HG03066 (cell line): ENCODE data around the gene ZNF641.
A peak's percentile ranks its signal among the peaks of the same experiment; 100 is the strongest.

ENCODE experiments used
- ATAC-seq: cut with Tn5 transposase; IDR thresholded peaks from one replicate; pipeline ENCODE4 v1.9.1; 2021; ENCODE audit warnings: low read depth; ENCODE audit not compliant: unreplicated experiment

Gene ZNF641

DNA sequence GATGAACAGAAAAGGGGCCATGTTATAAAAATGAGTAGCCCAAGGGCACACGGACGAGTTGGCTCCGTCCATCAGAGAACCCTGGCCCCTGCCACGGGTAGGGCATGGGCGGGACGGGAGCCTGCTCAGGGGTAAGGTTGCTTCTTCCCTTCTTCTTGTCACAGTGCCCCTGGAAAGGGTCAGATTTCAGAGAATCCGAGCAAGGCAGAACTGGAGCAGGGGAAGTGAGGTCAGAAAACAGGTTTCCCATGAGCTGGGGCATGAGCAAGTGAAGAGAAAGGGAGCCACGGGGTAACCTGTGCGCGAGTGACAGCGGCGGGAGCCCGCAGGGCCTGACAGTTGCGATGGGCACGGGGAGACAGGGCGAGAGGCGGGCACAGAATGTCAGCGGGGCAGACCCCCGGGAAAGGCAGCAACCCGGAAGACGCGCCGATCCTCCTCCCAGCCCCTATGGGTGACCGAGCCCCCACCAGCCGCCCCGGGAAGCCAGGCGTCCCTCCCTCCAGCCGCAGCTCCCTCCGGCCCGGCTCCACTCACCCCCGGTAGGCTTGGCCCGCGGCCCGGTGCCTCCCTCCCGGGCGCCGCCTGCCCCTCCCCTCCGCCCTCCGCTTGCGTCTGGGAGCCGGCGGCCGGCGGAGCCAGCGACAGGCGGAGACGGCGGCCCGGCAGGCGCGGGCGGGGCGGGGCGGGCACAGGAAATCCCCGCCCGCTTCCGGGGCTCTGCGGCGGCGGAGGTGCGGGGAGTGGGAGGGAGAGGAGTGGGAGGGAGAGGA lies at the start of gene ZNF641:
TSS of gene ZNF641 (minus strand) at position 671 of the 773 bp plus-strand sequence. CDS start 2,829 bp downstream, outside the sequence.
- ATAC-seq, result peak; percentile 85

DNA sequence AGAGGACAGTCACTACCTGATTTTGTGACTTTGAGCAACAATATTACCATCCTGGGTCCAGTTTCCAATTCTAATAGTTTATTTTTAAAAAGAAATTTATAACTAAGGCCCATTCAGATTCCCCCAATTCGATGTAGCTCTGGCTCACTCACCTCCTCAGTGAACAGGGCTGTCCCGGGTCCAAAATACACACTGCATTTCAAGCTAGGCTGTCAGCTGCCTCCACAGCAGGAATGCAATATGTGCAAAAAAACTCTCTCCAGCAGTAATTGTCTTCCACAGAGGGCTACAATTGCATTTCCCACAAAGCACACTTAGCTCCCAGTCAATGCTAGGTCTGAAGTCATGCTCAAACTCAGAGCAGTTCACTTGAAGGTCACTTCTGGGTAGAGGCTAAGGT lies 39.3 kb upstream of the ZNF641 start:
- no peak for ATAC-seq

DNA sequence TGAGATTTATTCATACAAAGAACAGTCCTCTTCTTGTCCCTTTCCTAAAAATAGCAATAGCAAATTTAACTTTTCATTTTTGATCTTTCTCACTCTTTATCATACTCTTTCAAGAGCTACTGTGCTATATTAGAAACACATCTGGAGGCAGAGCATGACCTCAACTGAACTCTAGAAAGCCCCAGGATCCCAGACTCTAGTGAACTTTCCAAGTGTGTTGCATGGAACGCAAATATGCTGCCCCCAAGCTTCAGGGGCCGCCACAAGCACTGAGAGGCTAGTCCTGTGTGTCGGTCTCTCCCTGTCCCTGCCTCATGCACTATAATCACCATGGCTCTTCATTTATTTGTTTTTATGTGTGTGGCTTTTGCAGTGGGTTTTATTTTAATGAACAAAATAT lies 38.7 kb upstream of the ZNF641 start:
- no peak for ATAC-seq

DNA sequence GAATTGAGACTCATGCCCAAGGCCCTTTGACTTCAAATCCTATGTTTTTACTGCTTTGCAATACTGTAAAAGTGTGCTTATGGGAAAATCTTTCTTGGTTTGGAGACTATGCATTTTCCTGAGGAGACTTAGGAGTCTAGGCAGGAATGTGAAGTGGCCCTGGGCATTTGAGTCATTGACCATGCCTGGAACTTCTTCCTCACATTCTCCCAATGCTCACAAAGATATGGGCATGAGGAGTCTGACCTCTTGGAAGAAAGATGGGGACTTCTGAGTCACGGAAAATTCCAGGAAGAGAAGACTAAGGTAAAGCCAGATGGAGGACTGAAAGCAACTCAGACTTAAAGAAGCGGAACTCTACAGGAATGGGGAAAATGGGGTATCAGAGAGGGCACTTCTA lies 38.2 kb upstream of the ZNF641 start:
- no peak for ATAC-seq

DNA sequence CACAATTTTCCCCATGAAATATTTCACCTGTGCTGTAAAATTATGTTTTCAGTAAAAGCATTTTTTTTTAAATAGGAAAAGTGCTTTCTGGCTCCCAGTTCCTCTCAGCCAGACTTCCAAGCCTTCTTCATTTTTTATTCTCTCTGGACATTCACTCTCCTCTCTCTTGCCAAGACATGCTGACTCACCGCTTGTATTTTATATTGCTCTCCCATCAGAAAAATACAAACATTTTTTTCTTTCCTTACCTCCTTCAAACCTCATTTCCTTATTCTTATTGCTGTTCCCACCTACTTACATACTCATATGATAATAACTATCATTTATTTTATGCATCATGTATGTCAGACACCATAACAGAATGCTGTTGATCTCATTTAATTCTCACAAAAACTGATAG lies 37.7 kb upstream of the ZNF641 start:
- no peak for ATAC-seq

DNA sequence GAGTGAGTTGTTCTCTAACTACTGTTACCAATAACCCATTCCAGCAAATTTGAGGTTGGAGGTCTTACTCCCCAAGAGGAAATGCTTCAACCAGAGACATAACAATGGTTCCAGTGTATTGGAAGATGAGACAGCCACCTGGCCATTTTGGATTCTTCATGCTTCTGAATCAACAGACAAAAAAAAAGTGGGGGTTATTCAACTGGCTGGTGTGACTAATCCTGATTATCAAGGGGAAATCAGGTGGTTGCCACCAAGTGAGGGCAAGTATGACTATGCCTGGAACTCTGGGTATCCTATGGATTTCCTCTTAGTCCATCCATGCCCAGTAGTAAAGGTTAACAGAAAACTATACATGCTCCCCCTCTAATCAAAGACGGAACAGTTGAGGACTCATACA lies 29.9 kb upstream of the ZNF641 start:
- no peak for ATAC-seq

DNA sequence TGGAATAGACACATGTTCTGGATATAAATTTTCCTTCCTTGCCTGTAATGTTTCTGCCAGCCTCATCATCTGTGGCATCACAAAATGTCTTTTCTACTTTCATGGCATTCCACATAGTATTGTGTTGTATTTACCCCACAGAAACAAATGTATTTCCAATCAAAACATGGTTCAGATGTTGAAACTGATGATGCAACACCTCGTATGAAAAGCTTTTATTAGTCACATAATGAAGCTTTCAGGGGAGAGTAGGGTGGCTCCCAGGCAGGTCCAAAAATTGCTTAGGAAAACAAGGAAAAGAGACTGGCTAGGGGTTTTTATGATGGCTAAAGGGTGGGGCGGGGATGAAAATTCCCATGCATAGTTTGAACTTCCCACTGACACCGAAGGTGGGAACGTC lies 29.1 kb upstream of the ZNF641 start:
- no peak for ATAC-seq

DNA sequence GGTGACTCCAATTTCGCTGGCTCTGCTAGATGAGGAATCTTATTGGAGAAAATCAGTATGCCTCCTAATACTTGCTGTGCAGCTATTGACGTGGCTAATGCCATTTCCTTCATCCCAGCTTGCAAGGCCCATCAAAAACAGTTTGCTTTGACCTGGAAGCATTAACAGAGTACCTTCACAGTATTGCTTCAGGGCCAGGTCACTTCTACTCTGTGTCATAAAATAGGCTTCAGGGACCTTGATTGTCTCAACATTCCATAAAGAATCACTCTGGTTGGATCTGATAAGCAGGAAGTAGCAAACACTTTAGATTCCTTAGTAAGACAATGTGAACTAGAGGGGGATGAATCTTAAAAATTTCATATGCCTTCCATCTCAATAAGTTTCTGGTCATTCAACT lies 26.9 kb upstream of the ZNF641 start:
- ATAC-seq, result no peak

DNA sequence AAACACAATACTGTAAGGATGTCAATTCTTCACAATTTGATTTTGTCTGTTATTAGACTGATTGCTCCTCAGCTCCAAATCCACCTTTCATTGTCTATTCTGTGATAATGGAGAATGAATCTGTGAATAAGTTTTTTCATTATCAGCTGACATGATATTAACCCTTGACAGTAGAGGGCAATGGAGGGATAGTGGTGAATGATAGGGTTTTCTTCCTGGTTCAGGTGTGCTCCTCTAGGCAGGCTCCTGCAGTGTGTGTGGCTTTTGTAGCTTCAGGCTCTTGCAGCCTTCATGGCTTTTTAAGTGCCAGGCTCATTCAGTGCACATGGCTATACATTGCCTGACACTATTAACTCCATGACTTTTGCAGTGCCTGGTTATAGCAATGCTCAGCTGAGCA lies 23.4 kb upstream of the ZNF641 start:
- ATAC-seq, result no peak

DNA sequence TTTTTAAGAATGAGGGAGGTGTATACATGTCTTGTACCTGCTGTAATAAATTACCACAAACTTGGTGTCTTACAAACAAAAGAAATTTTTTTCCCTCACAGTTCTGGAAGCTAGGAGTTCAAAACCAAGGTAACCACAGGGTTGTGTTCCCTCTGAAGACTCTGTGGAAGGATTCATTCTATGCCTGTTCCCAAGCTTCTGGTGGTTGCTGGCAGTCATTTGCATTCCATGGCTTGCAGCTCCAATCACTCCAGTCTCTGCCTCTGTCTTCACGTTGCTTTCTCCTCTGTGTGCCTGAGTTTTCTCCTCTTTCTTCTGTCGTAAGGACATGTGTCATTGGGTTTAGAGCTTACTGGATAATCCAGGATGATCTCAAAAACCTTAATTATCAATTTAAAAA lies 15.4 kb upstream of the ZNF641 start:
- ATAC-seq, result no peak

DNA sequence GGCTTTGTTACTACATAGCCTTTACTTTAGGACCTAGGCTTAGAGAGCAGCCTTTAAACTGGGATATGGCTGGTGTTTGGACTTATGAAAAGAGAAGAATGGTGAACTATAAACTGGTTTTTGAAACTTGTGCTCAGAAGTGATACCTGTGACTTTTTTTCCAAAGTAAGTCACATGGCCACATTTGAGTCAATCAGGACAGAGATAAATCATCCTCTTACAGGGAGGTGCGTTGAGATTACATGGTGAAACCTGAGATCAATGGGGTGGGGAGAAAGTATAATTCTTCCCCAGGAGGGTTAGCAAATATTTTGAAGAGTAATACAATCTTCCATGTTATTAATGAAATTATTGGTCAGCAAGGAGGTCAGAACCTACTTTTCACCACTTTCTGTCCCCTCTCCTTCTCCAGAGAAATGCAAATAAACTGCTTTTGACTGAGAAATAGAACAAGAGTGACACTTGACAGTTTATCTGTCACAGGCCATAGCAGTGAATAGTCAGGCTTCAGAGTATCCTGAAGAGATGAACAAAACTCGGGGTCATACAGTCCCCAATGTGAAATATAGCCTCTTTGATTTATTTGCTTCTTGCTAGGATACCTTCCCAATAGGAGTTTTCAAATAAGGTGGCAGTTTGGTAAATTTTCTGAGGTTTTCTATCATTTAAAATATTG lies 11.1 kb upstream of the ZNF641 start:
- ATAC-seq, result no peak

DNA sequence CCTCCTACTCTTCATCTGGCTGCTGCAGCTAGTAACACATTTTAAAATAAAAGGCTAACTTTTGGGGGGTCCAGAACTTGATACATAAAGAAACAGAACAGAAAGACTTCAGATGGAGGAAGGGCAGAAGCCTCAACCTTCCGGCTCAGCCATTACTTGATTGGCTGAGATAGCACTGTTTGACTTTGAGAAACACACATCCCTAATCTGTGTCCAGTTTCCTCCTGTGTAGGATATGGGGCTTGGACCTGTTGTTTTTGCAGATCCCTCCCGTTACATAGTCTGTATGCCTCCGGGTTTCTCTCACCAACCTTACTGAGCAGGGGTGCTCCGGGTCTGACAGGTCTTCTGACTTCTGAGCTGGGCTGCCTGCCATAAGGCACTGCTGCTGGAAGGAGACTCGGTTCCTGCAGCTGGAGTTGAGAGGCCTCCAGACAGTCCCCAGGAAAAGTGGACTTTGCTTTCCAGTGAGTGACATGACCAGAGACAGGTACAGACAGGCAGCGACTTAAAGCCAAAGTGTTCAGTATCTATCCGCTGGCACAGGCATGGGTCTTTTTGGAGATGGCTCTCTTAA lies 8.3 kb upstream of the ZNF641 start:
- no peak for ATAC-seq

DNA sequence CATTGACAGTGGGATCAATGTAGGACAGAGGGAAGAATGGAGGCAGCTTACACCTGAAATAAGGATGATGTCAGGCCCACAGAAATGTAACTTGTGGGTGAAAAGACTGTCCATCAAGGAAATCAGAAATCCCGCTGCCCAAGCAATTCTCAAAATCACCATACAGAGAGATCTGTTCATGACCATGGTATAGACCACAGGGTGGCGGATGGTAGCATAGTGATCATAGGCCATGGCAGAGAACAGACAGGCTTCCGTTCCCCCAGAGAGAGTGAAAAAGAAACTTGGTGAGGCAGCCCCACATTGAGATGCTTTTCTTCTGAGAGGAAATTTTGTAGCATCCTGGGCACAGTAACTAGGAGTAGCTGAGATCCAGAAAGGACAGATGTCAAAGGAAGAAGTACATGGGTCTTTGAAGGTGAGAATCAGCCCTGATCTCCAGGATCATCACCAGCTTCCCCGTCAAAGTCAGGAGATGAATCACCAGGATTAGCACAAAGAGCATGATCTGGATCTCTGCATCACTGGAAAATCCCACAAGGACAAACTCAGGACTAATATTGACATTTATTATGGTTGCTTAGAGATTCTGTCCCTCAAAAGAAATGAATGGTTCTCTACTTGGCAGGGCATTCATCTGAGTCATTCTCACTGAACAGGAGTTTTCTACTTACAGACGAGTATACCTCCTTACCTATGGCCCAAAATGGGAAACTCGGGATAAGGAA lies 5.5 kb upstream of the ZNF641 start:
- ATAC-seq, result no peak

DNA sequence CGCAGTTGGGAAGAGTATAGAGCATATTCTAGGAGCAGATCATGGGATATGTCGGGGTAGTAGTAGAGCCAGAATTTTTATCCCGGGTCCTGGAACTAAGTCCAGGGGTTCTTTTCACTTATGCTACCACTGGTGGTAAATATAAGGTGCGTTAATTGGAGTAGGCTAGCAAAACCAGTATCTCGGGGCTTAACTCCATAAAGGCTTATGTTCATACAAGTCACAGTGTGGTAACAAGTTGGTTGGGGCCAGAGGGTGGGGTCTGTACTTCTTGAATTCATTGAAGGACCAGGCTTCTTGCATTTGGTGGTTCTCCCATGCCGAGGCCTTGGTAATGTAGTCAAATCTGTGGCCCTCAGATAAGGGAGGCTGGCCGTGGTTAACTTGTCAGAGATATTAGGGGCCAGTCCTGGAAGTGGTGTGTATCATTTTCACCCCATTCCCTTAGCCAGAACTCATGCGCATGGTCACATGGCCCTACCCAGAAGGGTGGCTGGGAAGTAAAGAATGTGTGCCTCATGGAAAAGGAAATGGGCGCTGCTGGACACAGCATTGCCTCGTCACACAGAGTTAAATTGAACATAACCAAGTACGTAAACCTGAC lies 1.5 kb upstream of the ZNF641 start:
- ATAC-seq, result no peak

DNA sequence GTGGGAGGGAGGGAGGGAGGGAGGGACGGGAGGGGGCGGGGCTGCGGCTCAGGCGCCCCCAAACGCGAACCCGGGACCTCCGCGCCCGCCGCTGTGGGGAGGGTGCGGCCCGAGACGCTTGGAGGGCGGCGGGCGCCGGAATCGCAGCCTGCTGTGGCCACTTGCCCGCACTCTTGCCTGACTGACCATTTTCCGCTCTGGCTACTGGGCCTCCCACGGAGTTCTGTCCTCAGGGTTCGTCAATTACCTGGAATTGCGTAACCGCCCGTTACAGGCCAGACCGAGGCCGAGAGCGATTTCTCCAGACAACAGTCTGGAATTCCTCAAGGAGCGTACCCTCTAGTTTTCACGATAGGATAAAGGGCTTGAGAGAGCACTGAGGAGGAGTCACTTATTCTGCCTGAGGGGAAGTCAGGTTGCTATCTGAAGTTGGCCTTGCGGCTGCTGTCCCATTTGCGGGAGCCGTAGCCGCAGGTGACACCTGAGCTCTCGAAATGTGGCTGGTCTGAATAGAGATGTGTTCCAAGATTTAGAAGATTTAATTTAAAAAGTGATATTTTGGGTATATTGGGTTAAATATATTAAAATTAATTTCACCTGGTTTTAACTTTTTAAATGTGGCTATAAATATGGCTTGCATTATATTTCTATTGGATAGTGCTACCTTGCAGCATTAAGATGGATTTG lies 446 bp upstream of the ZNF641 start:
- peak; percentile 47 for ATAC-seq

DNA sequence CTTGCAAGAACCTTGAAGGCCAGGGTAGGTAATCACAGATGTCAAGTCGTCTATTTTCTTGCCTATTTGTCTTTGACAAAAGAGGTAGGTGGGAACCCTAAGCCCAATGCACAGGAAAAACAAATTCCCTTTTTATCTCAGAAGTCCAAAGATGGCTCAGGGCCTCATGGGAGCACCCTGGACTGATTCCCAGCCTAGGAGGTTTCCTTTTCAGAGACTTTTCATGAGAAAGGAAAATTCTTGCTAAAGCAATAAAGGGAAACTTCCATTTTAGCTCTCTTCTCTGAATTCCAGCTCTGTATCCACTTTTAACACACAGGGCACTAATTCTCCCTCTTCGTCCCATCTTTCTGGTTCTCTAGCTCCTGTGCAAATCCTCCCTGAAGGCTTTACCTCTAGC lies 1.2 kb downstream of the ZNF641 start:
- ATAC-seq, result no peak

DNA sequence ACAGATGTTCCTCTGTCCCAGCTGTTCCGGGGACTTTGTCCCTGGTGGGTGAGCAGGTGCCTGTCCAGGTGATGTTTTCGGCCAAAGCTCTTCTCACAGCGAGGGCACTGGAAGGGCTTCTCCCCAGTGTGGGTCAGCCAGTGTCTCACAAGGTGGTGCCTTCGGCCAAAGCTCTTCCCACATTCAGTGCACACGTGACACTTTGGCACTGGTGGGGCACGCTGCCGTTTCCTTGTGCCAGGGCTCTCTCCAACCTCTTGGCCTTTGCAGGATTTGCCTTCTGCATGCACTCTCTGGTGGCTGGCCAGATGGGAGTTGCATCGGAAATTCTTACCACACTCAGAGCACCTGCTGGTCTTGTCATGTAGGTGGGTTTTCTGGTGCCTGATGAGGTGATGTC lies 7.7 kb downstream of the ZNF641 start:
- ATAC-seq, result no peak

DNA sequence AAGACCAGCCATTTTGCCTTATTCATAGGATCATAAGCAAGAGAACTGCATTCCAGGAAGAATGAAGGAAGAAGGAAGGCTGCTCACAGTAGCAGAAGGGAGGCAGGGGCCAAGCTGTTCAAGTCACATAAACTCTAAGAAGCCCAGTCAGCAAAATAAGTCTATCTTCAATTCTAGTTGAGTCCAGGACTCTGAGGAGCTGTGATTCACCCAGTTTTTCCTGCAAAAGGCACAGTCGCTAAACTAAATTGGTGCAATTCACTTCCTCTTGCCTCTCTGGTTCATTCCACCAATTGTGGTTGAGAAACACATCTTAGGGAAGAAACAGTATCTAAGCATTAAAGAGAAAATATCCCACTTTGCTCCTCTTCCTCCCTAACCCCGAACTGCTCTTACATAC lies 9.8 kb downstream of the ZNF641 start:
- no peak for ATAC-seq

DNA sequence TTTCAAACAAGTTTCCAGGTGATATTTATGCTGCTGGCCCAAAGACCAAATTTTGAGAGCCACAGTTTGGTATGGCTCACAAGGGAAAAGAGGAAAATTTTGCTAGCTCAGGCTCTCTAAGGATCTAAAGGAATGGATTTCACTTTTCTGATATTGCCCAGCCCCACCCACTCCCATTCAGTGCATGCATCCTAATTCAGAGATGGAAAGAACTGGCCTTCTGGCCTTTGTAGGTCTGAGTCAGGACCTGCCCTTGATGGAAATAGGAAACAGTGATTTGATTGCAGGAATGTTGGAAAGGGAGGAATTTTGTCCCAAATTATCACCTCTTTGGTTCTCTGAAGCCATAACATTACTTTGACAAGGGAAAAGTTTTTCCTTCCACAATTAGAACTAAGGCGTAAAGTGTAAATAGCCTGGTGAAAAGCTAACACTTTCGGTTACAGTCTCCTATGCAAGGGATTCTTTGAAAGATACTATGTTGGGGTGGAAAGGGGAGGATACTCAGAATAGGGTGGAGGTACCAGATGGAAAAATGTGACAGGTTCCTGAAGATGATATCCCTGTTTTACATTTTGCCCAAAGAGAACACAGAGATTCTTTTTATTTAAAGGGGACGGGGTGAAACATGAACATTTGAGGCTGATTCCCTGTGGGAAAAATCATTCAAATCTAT lies 11.1 kb downstream of the ZNF641 start:
- ATAC-seq, result no peak

DNA sequence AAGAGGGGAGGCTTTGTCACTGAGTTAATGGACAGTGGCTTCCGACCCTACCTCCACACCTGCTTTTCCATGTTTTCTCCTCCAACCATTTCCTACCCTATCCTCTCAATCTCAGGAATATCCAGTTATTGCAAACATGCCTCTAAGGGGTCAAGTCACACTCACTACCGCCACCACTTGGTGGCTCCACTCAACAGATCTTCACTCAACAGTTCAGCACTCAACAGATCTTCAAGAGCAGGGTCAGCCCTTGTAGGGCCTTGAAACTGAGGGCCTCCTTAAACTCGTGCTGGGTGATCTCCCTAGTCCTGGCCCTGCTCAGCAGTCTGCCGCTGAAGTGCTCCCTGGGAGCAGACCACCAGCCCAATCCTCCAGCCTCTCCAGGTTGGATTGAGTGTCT lies 14.2 kb downstream of the ZNF641 start:
- ATAC-seq, result no peak
